T-helper 2 cell treated with Interferon-gamma antibody and Interleukin-4, amounts not matched to agents 5 μg/mL and 100 μg/mL, for 36 hours (primary cell): Measurements from ENCODE around the gene SCYGR8.
"Not testable (repeated sequence)": the region's sequence is repeated elsewhere in the genome, so short reads cannot be mapped to it uniquely, and the experiment has no call there.

Source experiments
- DNase-seq: peaks from one replicate; pipeline ENCODE4 v3.0.0; 2021; ENCODE audit warnings: low spot score
- H3K27ac Mint-ChIP-seq: one replicate; pipeline ENCODE4 v1.8.0; 2021; ENCODE audit warnings: mild to moderate bottlenecking, mixed read lengths
- H3K27me3 Mint-ChIP-seq: one replicate; pipeline ENCODE4 v1.8.0; 2021; ENCODE audit warnings: low read depth, mixed read lengths
- H3K36me3 Mint-ChIP-seq: one replicate; pipeline ENCODE4 v1.8.0; 2021; ENCODE audit warnings: low read depth, mixed read lengths
- H3K4me1 Mint-ChIP-seq: one replicate; pipeline ENCODE4 v1.8.0; 2021; ENCODE audit warnings: low read depth, mixed read lengths
- H3K4me3 Mint-ChIP-seq: one replicate; pipeline ENCODE4 v1.8.0; 2022; ENCODE audit warnings: mild to moderate bottlenecking, moderate library complexity, mixed read lengths
- H3K9me3 Mint-ChIP-seq: one replicate; pipeline ENCODE4 v1.8.0; 2021; ENCODE audit warnings: mixed read lengths

Gene SCYGR8

GRCh38 chr2:227745594-227745993 is at the start of gene SCYGR8:
Gene SCYGR8, plus strand, starts transcription at chr2:227745894. Its CDS starts 0 bp downstream, at chr2:227745894.
- Mint-ChIP-seq H3K4me1 (no peaks in the 10 kb centered on the region), H3K36me3 (no peaks in the 10 kb centered on the region), H3K27ac (no peak within 1 kb of the TSS), H3K27me3 (no peaks in the 10 kb centered on the region), H3K4me3 (no peak within 1 kb of the TSS), H3K9me3 (no peaks in the 10 kb centered on the region)
- no peak for DNase-seq

GRCh38 chr2:227696990-227697679 is 48.6 kb upstream of the SCYGR8 start:
- Mint-ChIP-seq H3K36me3 (no peaks in the 10 kb centered on the region), H3K4me3 (no peak overlapping the region), H3K27ac (no peak overlapping the region), H3K27me3 (peaks cover 7% of the 10 kb centered on the region), H3K9me3 (no peaks in the 10 kb centered on the region), H3K4me1 (no peaks in the 10 kb centered on the region)
- DNase-seq = no peak

- Mint-ChIP-seq H3K9me3 (no peaks in the 10 kb centered on the region), H3K27ac (no peak overlapping the region)
Observed at GRCh38 chr2:227701556-227701955, 44.1 kb upstream of the SCYGR8 start.

GRCh38 chr2:227703280-227703732 is 42.4 kb upstream of the SCYGR8 start:
- Mint-ChIP-seq H3K27ac (no peak overlapping the region), H3K27me3 (no peaks in the 10 kb centered on the region)

More at GRCh38 chr2:227701556-227701955, 44.1 kb upstream of the SCYGR8 start:
- Mint-ChIP-seq H3K36me3 (no peaks in the 10 kb centered on the region), H3K27me3 (no peaks in the 10 kb centered on the region), H3K4me1 (no peaks in the 10 kb centered on the region), H3K4me3 (no peak overlapping the region)
- DNase-seq = no peak

GRCh38 chr2:227703961-227704360 is 41.7 kb upstream of the SCYGR8 start:
- Mint-ChIP-seq H3K4me3 (no peak overlapping the region), H3K4me1 (no peaks in the 10 kb centered on the region), H3K27me3 (no peaks in the 10 kb centered on the region), H3K27ac (no peak overlapping the region), H3K9me3 (no peaks in the 10 kb centered on the region), H3K36me3 (no peaks in the 10 kb centered on the region)
- no peak for DNase-seq

More at GRCh38 chr2:227703280-227703732, 42.4 kb upstream of the SCYGR8 start:
- H3K4me3 Mint-ChIP-seq = no peak overlapping the region
- H3K4me1 Mint-ChIP-seq = no peaks in the 10 kb centered on the region
- H3K9me3 Mint-ChIP-seq = no peaks in the 10 kb centered on the region
- no peak for DNase-seq
- H3K36me3 Mint-ChIP-seq = no peaks in the 10 kb centered on the region

- no peak for DNase-seq
- no peaks in the 10 kb centered on the region for H3K36me3 Mint-ChIP-seq
- H3K9me3 Mint-ChIP-seq = no peaks in the 10 kb centered on the region
- no peak overlapping the region for H3K27ac Mint-ChIP-seq
- H3K4me3 Mint-ChIP-seq = no peak overlapping the region
- no peaks in the 10 kb centered on the region for H3K27me3 Mint-ChIP-seq
- no peaks in the 10 kb centered on the region for H3K4me1 Mint-ChIP-seq
Observed at GRCh38 chr2:227706859-227707258, 38.8 kb upstream of the SCYGR8 start.

GRCh38 chr2:227707390-227707789 is 38.3 kb upstream of the SCYGR8 start:
- DNase-seq = no peak
- Mint-ChIP-seq H3K4me3 (no peak overlapping the region), H3K27me3 (no peaks in the 10 kb centered on the region), H3K4me1 (no peaks in the 10 kb centered on the region), H3K9me3 (no peaks in the 10 kb centered on the region), H3K27ac (no peak overlapping the region), H3K36me3 (no peaks in the 10 kb centered on the region)

- Mint-ChIP-seq H3K36me3 (no peaks in the 10 kb centered on the region), H3K9me3 (no peaks in the 10 kb centered on the region), H3K4me3 (no peak overlapping the region), H3K27ac (no peak overlapping the region), H3K27me3 (no peaks in the 10 kb centered on the region), H3K4me1 (no peaks in the 10 kb centered on the region)
- no peak for DNase-seq
Observed at GRCh38 chr2:227710986-227711385, 34.7 kb upstream of the SCYGR8 start.

GRCh38 chr2:227713291-227713690 is 32.4 kb upstream of the SCYGR8 start:
- H3K9me3 Mint-ChIP-seq = no peaks in the 10 kb centered on the region
- no peaks in the 10 kb centered on the region for H3K4me1 Mint-ChIP-seq
- H3K4me3 Mint-ChIP-seq = no peak overlapping the region
- H3K27ac Mint-ChIP-seq = no peak overlapping the region
- H3K27me3 Mint-ChIP-seq = peaks cover 13% of the 10 kb centered on the region
- no peaks in the 10 kb centered on the region for H3K36me3 Mint-ChIP-seq
- no peak for DNase-seq

GRCh38 chr2:227716501-227716900 is 29.2 kb upstream of the SCYGR8 start:
- Mint-ChIP-seq H3K4me3 (no peak overlapping the region), H3K27me3 (peaks cover 13% of the 10 kb centered on the region), H3K9me3 (no peaks in the 10 kb centered on the region), H3K27ac (no peak overlapping the region), H3K4me1 (no peaks in the 10 kb centered on the region), H3K36me3 (no peaks in the 10 kb centered on the region)
- DNase-seq = no peak

- Mint-ChIP-seq H3K9me3 (no peaks in the 10 kb centered on the region), H3K27me3 (peaks cover 13% of the 10 kb centered on the region), H3K27ac (no peak within 1 kb of the TSS), H3K4me3 (no peak within 1 kb of the TSS), H3K36me3 (no peaks in the 10 kb centered on the region), H3K4me1 (no peaks in the 10 kb centered on the region)
- DNase-seq = no peak
Observed at GRCh38 chr2:227717687-227718567, 27.8 kb upstream of the SCYGR8 start, which contains the start of gene SLC19A3. Gene SLC19A3, minus strand, starts transcription at chr2:227718028. Its CDS starts 15,710 bp downstream, at chr2:227702318.

GRCh38 chr2:227719641-227720040 is 26.1 kb upstream of the SCYGR8 start:
- no peak for DNase-seq
- H3K27ac Mint-ChIP-seq = no peak overlapping the region
- H3K36me3 Mint-ChIP-seq = no peaks in the 10 kb centered on the region
- no peaks in the 10 kb centered on the region for H3K4me1 Mint-ChIP-seq
- H3K4me3 Mint-ChIP-seq = no peak overlapping the region
- H3K27me3 Mint-ChIP-seq = peaks cover 13% of the 10 kb centered on the region
- no peaks in the 10 kb centered on the region for H3K9me3 Mint-ChIP-seq

GRCh38 chr2:227720680-227721079 is 25.0 kb upstream of the SCYGR8 start:
- peaks cover 13% of the 10 kb centered on the region for H3K27me3 Mint-ChIP-seq
- no peaks in the 10 kb centered on the region for H3K36me3 Mint-ChIP-seq
- DNase-seq = no peak
- H3K4me3 Mint-ChIP-seq = no peak overlapping the region
- no peaks in the 10 kb centered on the region for H3K4me1 Mint-ChIP-seq
- H3K27ac Mint-ChIP-seq = no peak overlapping the region
- H3K9me3 Mint-ChIP-seq = no peaks in the 10 kb centered on the region

- H3K4me3 Mint-ChIP-seq, H3K27me3 Mint-ChIP-seq, H3K9me3 Mint-ChIP-seq, H3K27ac Mint-ChIP-seq, H3K36me3 Mint-ChIP-seq, DNase-seq, H3K4me1 Mint-ChIP-seq: not testable (repeated sequence)
Observed at GRCh38 chr2:227722821-227723220, 22.9 kb upstream of the SCYGR8 start.
